ENCODE measurements around the gene SPECC1L. TPM values are rescaled to one million over a fixed set of nuclear protein-coding genes. Genes with fewer than 3 reads are reported as not detected.

The SPECC1L gene
- total RNA-seq, 1 experiment from 2014 or later = 35.1 TPM

- no peak overlapping the region for H2AFZ ChIP-seq (ENCODE audit: low read length)
- H3K36me3 ChIP-seq (ENCODE audit: insufficient read depth, low read length) = peaks cover 16% of the 10 kb centered on the region; the same call in 1 of the 2 replicates
- H3K79me2 ChIP-seq (ENCODE audit: low read length) = peaks cover 22% of the 10 kb centered on the region
- no peaks in the 10 kb centered on the region for H3K9me3 ChIP-seq (ENCODE audit: low read length)
- no peak overlapping the region for H3K4me2 ChIP-seq (ENCODE audit: low read depth, low read length, poor library complexity, severe bottlenecking)
- no peak overlapping the region for H3K4me3 ChIP-seq (ENCODE audit: low read length)
- H3K4me1 ChIP-seq (ENCODE audit: low read length) = peaks cover 49% of the 10 kb centered on the region
- no peaks in the 10 kb centered on the region for H3K9me2 ChIP-seq (replicated peaks; ENCODE audit: insufficient read depth, low read length)
- H3K27ac ChIP-seq (ENCODE audit: low read length) = peak overlapping the region; percentile 38
- H4K20me1 ChIP-seq (ENCODE audit: insufficient read depth, low read depth, low read length) = no peaks in the 10 kb centered on the region
- DNase-seq = no peak
- H3K27me3 ChIP-seq (ENCODE audit: low read length) = no peaks in the 10 kb centered on the region
- H3K9ac ChIP-seq (ENCODE audit: low read length) = no peak overlapping the region
Observed at GRCh38 chr22:24406322-24407277, 136.0 kb downstream of the SPECC1L start.

GRCh38 chr22:24407278-24407665 is 136.6 kb downstream of the SPECC1L start:
- no peak overlapping the region for H3K4me2 ChIP-seq (ENCODE audit: low read depth, low read length, poor library complexity, severe bottlenecking)
- DNase-seq = no peak
- no peak overlapping the region for H3K9ac ChIP-seq (ENCODE audit: low read length)
- H4K20me1 ChIP-seq (ENCODE audit: insufficient read depth, low read depth, low read length) = no peaks in the 10 kb centered on the region
- no peaks in the 10 kb centered on the region for H3K9me3 ChIP-seq (ENCODE audit: low read length)
- peaks cover 42% of the 10 kb centered on the region for H3K4me1 ChIP-seq (ENCODE audit: low read length)
- no peak overlapping the region for H3K4me3 ChIP-seq (ENCODE audit: low read length)
- H3K27ac ChIP-seq (ENCODE audit: low read length) = no peak overlapping the region
- H3K27me3 ChIP-seq (ENCODE audit: low read length) = no peaks in the 10 kb centered on the region
- H2AFZ ChIP-seq (ENCODE audit: low read length) = no peak overlapping the region
- H3K79me2 ChIP-seq (ENCODE audit: low read length) = peaks cover 22% of the 10 kb centered on the region
- H3K9me2 ChIP-seq (replicated peaks; ENCODE audit: insufficient read depth, low read length) = no peaks in the 10 kb centered on the region
- H3K36me3 ChIP-seq (ENCODE audit: insufficient read depth, low read length) = peaks cover 16% of the 10 kb centered on the region; the same call in 1 of the 2 replicates

GRCh38 chr22:24407884-24408283 is 137.3 kb downstream of the SPECC1L start:
- Histone ChIP-seq H3K27ac (ENCODE audit: low read length) (no peak overlapping the region), H2AFZ (ENCODE audit: low read length) (no peak overlapping the region), H3K36me3 (ENCODE audit: insufficient read depth, low read length) (peaks cover 16% of the 10 kb centered on the region; the same call in 1 of the 2 replicates), H3K4me2 (ENCODE audit: low read depth, low read length, poor library complexity, severe bottlenecking) (no peak overlapping the region), H3K9me2 (replicated peaks; ENCODE audit: insufficient read depth, low read length) (no peaks in the 10 kb centered on the region), H3K9me3 (ENCODE audit: low read length) (no peaks in the 10 kb centered on the region), H3K79me2 (ENCODE audit: low read length) (peaks cover 22% of the 10 kb centered on the region), H3K4me3 (ENCODE audit: low read length) (no peak overlapping the region), H3K27me3 (ENCODE audit: low read length) (no peaks in the 10 kb centered on the region), H4K20me1 (ENCODE audit: insufficient read depth, low read depth, low read length) (no peaks in the 10 kb centered on the region), H3K4me1 (ENCODE audit: low read length) (peaks cover 36% of the 10 kb centered on the region), H3K9ac (ENCODE audit: low read length) (no peak overlapping the region)
- DNase-seq = no peak

GRCh38 chr22:24408630-24409029 is 138.0 kb downstream of the SPECC1L start:
- Histone ChIP-seq H3K36me3 (ENCODE audit: insufficient read depth, low read length) (peaks cover 16% of the 10 kb centered on the region; the same call in 1 of the 2 replicates), H2AFZ (ENCODE audit: low read length) (no peak overlapping the region), H3K9me2 (replicated peaks; ENCODE audit: insufficient read depth, low read length) (no peaks in the 10 kb centered on the region), H3K4me3 (ENCODE audit: low read length) (no peak overlapping the region), H3K4me1 (ENCODE audit: low read length) (peaks cover 28% of the 10 kb centered on the region), H3K9ac (ENCODE audit: low read length) (no peak overlapping the region), H4K20me1 (ENCODE audit: insufficient read depth, low read depth, low read length) (no peaks in the 10 kb centered on the region), H3K79me2 (ENCODE audit: low read length) (peaks cover 18% of the 10 kb centered on the region), H3K4me2 (ENCODE audit: low read depth, low read length, poor library complexity, severe bottlenecking) (no peak overlapping the region), H3K27me3 (ENCODE audit: low read length) (no peaks in the 10 kb centered on the region), H3K9me3 (ENCODE audit: low read length) (no peaks in the 10 kb centered on the region), H3K27ac (ENCODE audit: low read length) (no peak overlapping the region)
- no peak for DNase-seq

GRCh38 chr22:24409707-24410106 is 139.1 kb downstream of the SPECC1L start:
- Histone ChIP-seq H3K4me3 (ENCODE audit: low read length) (no peak overlapping the region), H3K36me3 (ENCODE audit: insufficient read depth, low read length) (0 out of 2 replicates have a peak, but pooled peaks cover 6% of the 10 kb centered on the region), H3K27ac (ENCODE audit: low read length) (no peak overlapping the region), H3K79me2 (ENCODE audit: low read length) (peaks cover 8% of the 10 kb centered on the region; the same call in 1 of the 2 replicates), H3K4me2 (ENCODE audit: low read depth, low read length, poor library complexity, severe bottlenecking) (no peak overlapping the region), H3K27me3 (ENCODE audit: low read length) (no peaks in the 10 kb centered on the region), H4K20me1 (ENCODE audit: insufficient read depth, low read depth, low read length) (no peaks in the 10 kb centered on the region), H3K4me1 (ENCODE audit: low read length) (peaks cover 18% of the 10 kb centered on the region), H3K9me3 (ENCODE audit: low read length) (no peaks in the 10 kb centered on the region), H2AFZ (ENCODE audit: low read length) (no peak overlapping the region), H3K9ac (ENCODE audit: low read length) (no peak overlapping the region), H3K9me2 (replicated peaks; ENCODE audit: insufficient read depth, low read length) (no peaks in the 10 kb centered on the region)
- DNase-seq = no peak

GRCh38 chr22:24410110-24410856 is 139.7 kb downstream of the SPECC1L start:
- H3K36me3 ChIP-seq (ENCODE audit: insufficient read depth, low read length) = no peaks in the 10 kb centered on the region
- no peak for DNase-seq
- H4K20me1 ChIP-seq (ENCODE audit: insufficient read depth, low read depth, low read length) = no peaks in the 10 kb centered on the region
- H3K9me3 ChIP-seq (ENCODE audit: low read length) = no peaks in the 10 kb centered on the region
- H3K27ac ChIP-seq (ENCODE audit: low read length) = no peak overlapping the region
- H2AFZ ChIP-seq (ENCODE audit: low read length) = no peak overlapping the region
- H3K4me3 ChIP-seq (ENCODE audit: low read length) = no peak overlapping the region
- H3K79me2 ChIP-seq (ENCODE audit: low read length) = 0 out of 2 replicates have a peak, but pooled peaks cover 3% of the 10 kb centered on the region
- H3K4me2 ChIP-seq (ENCODE audit: low read depth, low read length, poor library complexity, severe bottlenecking) = no peak overlapping the region
- peaks cover 12% of the 10 kb centered on the region for H3K4me1 ChIP-seq (ENCODE audit: low read length)
- H3K9me2 ChIP-seq (replicated peaks; ENCODE audit: insufficient read depth, low read length) = no peaks in the 10 kb centered on the region
- no peaks in the 10 kb centered on the region for H3K27me3 ChIP-seq (ENCODE audit: low read length)
- H3K9ac ChIP-seq (ENCODE audit: low read length) = no peak overlapping the region

GRCh38 chr22:24411256-24412004 is 140.8 kb downstream of the SPECC1L start:
- Histone ChIP-seq H2AFZ (ENCODE audit: low read length) (no peak overlapping the region), H3K4me3 (ENCODE audit: low read length) (no peak overlapping the region), H4K20me1 (ENCODE audit: insufficient read depth, low read depth, low read length) (no peaks in the 10 kb centered on the region), H3K9me2 (replicated peaks; ENCODE audit: insufficient read depth, low read length) (no peaks in the 10 kb centered on the region), H3K79me2 (ENCODE audit: low read length) (0 out of 2 replicates have a peak, but pooled peaks cover under 1% of the 10 kb centered on the region), H3K4me2 (ENCODE audit: low read depth, low read length, poor library complexity, severe bottlenecking) (no peak overlapping the region), H3K27ac (ENCODE audit: low read length) (no peak overlapping the region), H3K9ac (ENCODE audit: low read length) (no peak overlapping the region), H3K36me3 (ENCODE audit: insufficient read depth, low read length) (no peaks in the 10 kb centered on the region), H3K4me1 (ENCODE audit: low read length) (peaks cover 6% of the 10 kb centered on the region), H3K27me3 (ENCODE audit: low read length) (no peaks in the 10 kb centered on the region), H3K9me3 (ENCODE audit: low read length) (no peaks in the 10 kb centered on the region)
- no peak for DNase-seq
